GM19395 (cell line): ENCODE measurements around the gene FLYWCH1.

Source experiments
- ATAC-seq: cut with Tn5 transposase; IDR thresholded peaks from one replicate; pipeline ENCODE4 v1.9.1; 2021; ENCODE audit warnings: mild to moderate bottlenecking, moderate library complexity; ENCODE audit not compliant: unreplicated experiment

The FLYWCH1 gene

GRCh38 chr16:2980227-2981176 is 68.8 kb downstream of the FLYWCH1 start, which contains the start of gene PKMYT1:
TSS of gene PKMYT1 (minus strand) at chr16:2980446. CDS start at chr16:2979657, 789 bp downstream.
- peak; percentile 74 for ATAC-seq

- ATAC-seq: no peak
Observed at GRCh38 chr16:2981177-2981898, 69.6 kb downstream of the FLYWCH1 start.

GRCh38 chr16:2981899-2982250 is 70.1 kb downstream of the FLYWCH1 start:
- ATAC-seq: no peak

GRCh38 chr16:2982402-2982801 is 70.7 kb downstream of the FLYWCH1 start:
- no peak for ATAC-seq

- no peak for ATAC-seq
Observed at GRCh38 chr16:2983706-2984136, 72.0 kb downstream of the FLYWCH1 start.

GRCh38 chr16:2985462-2985861 is 73.7 kb downstream of the FLYWCH1 start:
- ATAC-seq: no peak

GRCh38 chr16:2985893-2986355 is 74.2 kb downstream of the FLYWCH1 start:
- ATAC-seq: no peak

GRCh38 chr16:2986623-2987188 is 75.0 kb downstream of the FLYWCH1 start:
- ATAC-seq: no peak

- ATAC-seq: no peak
Observed at GRCh38 chr16:2987286-2987685, 75.6 kb downstream of the FLYWCH1 start.

- no peak for ATAC-seq
Observed at GRCh38 chr16:2987833-2988232, 76.1 kb downstream of the FLYWCH1 start.

GRCh38 chr16:2988590-2989099 is 76.9 kb downstream of the FLYWCH1 start:
- ATAC-seq: no peak

GRCh38 chr16:2990891-2991290 is 79.2 kb downstream of the FLYWCH1 start:
- no peak for ATAC-seq

GRCh38 chr16:2991566-2992261 is 80.0 kb downstream of the FLYWCH1 start:
- ATAC-seq: no peak

GRCh38 chr16:2992383-2993081 is 80.8 kb downstream of the FLYWCH1 start:
- no peak for ATAC-seq

- no peak for ATAC-seq
Observed at GRCh38 chr16:2996298-2996697, 84.6 kb downstream of the FLYWCH1 start.

GRCh38 chr16:2999929-3000328 is 88.2 kb downstream of the FLYWCH1 start:
- no peak for ATAC-seq

GRCh38 chr16:3000540-3000939 is 88.8 kb downstream of the FLYWCH1 start:
- ATAC-seq: no peak
